Measurements from ENCODE around the gene PGLYRP1. TPM values are rescaled to one million over a fixed set of nuclear protein-coding genes. Genes with fewer than 3 reads are reported as not detected.

Gene PGLYRP1
- total RNA-seq, 1 experiment from 2014 or later: not detected

GRCh38 chr19:45971260-45971902 lies 51.5 kb downstream of the PGLYRP1 start:
- Mint-ChIP-seq H3K4me3 (peak overlapping the region in 1 of 2 experiments; percentile 81; a peak in 2 of 5 replicates), H3K4me1 (peaks cover 12 to 39% of the 10 kb centered on the region in 2 experiments), H3K27ac (no peak overlapping the region), H3K9me3 (no peaks in the 10 kb centered on the region), H3K36me3 (ENCODE audit: insufficient read depth in 1 of 3, low read depth in 3 of 3) (peaks cover 0 to 1% (median 0%) of the 10 kb centered on the region in 3 experiments; a peak in 2 of 7 replicates), H3K27me3 (ENCODE audit: low read depth) (peaks cover 63% of the 10 kb centered on the region)
- no peak overlapping the region for H3K18ac ChIP-seq (ENCODE audit: insufficient read length, low read depth, low read length)
- H4K5ac ChIP-seq (ENCODE audit: insufficient read length, low read depth, low read length): no peak overlapping the region
- H3K4me1 ChIP-seq (ENCODE audit: insufficient read depth, low read length): peaks cover 2% of the 10 kb centered on the region; the same call in 1 of the 2 replicates
- no peak overlapping the region for H3K9ac ChIP-seq (ENCODE audit: extremely low read depth, insufficient read length, low read length)
- no peak overlapping the region for H3K23ac ChIP-seq (ENCODE audit: insufficient read length, low read depth, low read length)
- no CpG with 5 or more reads among the region's 11 CpGs for WGBS (ENCODE audit: extremely low coverage, insufficient read length, low lambda C conversion rate)
- no peak overlapping the region for H3K4ac ChIP-seq (ENCODE audit: low read depth, low read length)
- no peaks in the 10 kb centered on the region for H3K9me3 ChIP-seq (ENCODE audit: control insufficient read depth, low read depth, low read length)
- peaks cover 4% of the 10 kb centered on the region for H4K20me1 ChIP-seq (ENCODE audit: control insufficient read depth, insufficient read depth, insufficient read length)
- H2BK12ac ChIP-seq (ENCODE audit: insufficient read length, low read depth, low read length): no peak overlapping the region
- H2AK5ac ChIP-seq (ENCODE audit: insufficient read length, low read length): no peak overlapping the region
- H3K56ac ChIP-seq (ENCODE audit: insufficient read length, low read depth, low read length): no peak overlapping the region
- no peak overlapping the region for H4K8ac ChIP-seq (replicated peaks; ENCODE audit: insufficient read length, low read depth, low read length)
- TF ChIP-seq CTCF (conservative IDR thresholded peaks at IDR 0.05): no peak
- H3K4me2 ChIP-seq (ENCODE audit: insufficient read depth, insufficient read length, low read length): no peak overlapping the region
- H2BK20ac ChIP-seq (ENCODE audit: low read depth, low read length, poor library complexity, severe bottlenecking): no peak overlapping the region
- H3K14ac ChIP-seq (ENCODE audit: insufficient read depth, low read length): no peak overlapping the region
- H3K27ac ChIP-seq (ENCODE audit: insufficient read length, low read depth, low read length): no peak overlapping the region
- no peak overlapping the region for H4K91ac ChIP-seq (ENCODE audit: insufficient read length, low read depth, low read length)
- H3K79me1 ChIP-seq (ENCODE audit: insufficient read depth, low read depth, low read length, poor library complexity, severe bottlenecking): no peaks in the 10 kb centered on the region
- no peaks in the 10 kb centered on the region for H3K23me2 ChIP-seq (ENCODE audit: insufficient read length, low read depth, low read length, poor library complexity, severe bottlenecking)
- no peak overlapping the region for H3T11ph ChIP-seq (ENCODE audit: low read length)
- H2AFZ ChIP-seq (ENCODE audit: low read length): no peak overlapping the region
- no peak overlapping the region for H2BK120ac ChIP-seq (ENCODE audit: low read depth, low read length, poor library complexity, severe bottlenecking)
- no peak for DNase-seq
- no peaks in the 10 kb centered on the region; the same call in 1 of the 2 replicates for H3K79me2 ChIP-seq (ENCODE audit: insufficient read depth, low read length)
- no peaks in the 10 kb centered on the region; the same call in 1 of the 2 replicates for H3K27me3 ChIP-seq (ENCODE audit: insufficient read depth, low read length)
- H2BK15ac ChIP-seq (ENCODE audit: low read depth, low read length): no peak overlapping the region
- no peak overlapping the region for H2BK5ac ChIP-seq (ENCODE audit: insufficient read length, low read length)
